Natural killer cell (primary cell): Measurements from ENCODE around the gene CRYBB3. TPM values are rescaled to one million over a fixed set of nuclear protein-coding genes. Genes with fewer than 3 reads are reported as not detected.

Source experiments
- ATAC-seq, 3 donors: fragments of 150-1000 bp in 2 of 3; fragments of 200-7000 bp in 1 of 3; cut with Tn5 transposase; 1 replicate in 1 of 3; 2 replicates in 2 of 3; pipeline ENCODE4 v1.10.0; 2021; ENCODE audit warnings: mild to moderate bottlenecking in 2 of 3, moderate library complexity in 2 of 3
- DNase-seq, 2 donors: peaks; one replicate each; pipeline versions ENCODE4 v3.0.0 to v3.0.0-alpha.2; 2013 to 2021; ENCODE audit warnings: mixed read lengths in 1 of 2
- H3K27ac ChIP-seq: one replicate; pipeline ENCODE4 v1.5.1; 2013; ENCODE audit warnings: mild to moderate bottlenecking, low read length
- H3K27me3 ChIP-seq: one replicate; pipeline ENCODE4 v1.6.1; 2013; ENCODE audit warnings: low read length; ENCODE audit not compliant: control insufficient read depth, insufficient read depth
- H3K36me3 ChIP-seq: one replicate; pipeline ENCODE4 v1.6.1; 2013; ENCODE audit warnings: low read length; ENCODE audit not compliant: control insufficient read depth, insufficient read depth
- H3K4me1 ChIP-seq: one replicate; pipeline ENCODE4 v1.6.1; 2013; ENCODE audit warnings: low read length; ENCODE audit not compliant: control insufficient read depth, insufficient read depth
- H3K4me3 ChIP-seq: one replicate; pipeline ENCODE4 v1.5.1; 2013; ENCODE audit warnings: low read length
- H3K9me3 ChIP-seq: one replicate; pipeline ENCODE4 v1.6.1; 2013; ENCODE audit warnings: low read length; ENCODE audit not compliant: control insufficient read depth, insufficient read depth
- H3K27ac Mint-ChIP-seq, 2 donors: one replicate each; pipeline ENCODE4 v1.8.0; 2022; ENCODE audit warnings: mild to moderate bottlenecking in 2 of 2, mixed read lengths in 2 of 2, moderate library complexity in 1 of 2
- H3K27me3 Mint-ChIP-seq, 2 donors: one replicate each; pipeline ENCODE4 v1.8.0; 2022; ENCODE audit warnings: low read depth in 2 of 2, mixed read lengths in 2 of 2
- H3K36me3 Mint-ChIP-seq: one replicate; pipeline ENCODE4 v1.8.0; 2022; ENCODE audit warnings: mixed read lengths
- H3K4me1 Mint-ChIP-seq, 2 donors: one replicate each; pipeline ENCODE4 v1.8.0; 2022; ENCODE audit warnings: mixed read lengths in 2 of 2
- H3K4me3 Mint-ChIP-seq: one replicate; pipeline ENCODE4 v1.8.0; 2022; ENCODE audit warnings: mild to moderate bottlenecking, moderate library complexity, mixed read lengths
- H3K9me3 Mint-ChIP-seq, 2 donors: one replicate each; pipeline ENCODE4 v1.8.0; 2022; ENCODE audit warnings: mixed read lengths in 2 of 2
- WGBS: methylation state at CpG from one replicate; pipeline ENCODE4 v1.1.7; 2013; ENCODE audit warnings: missing lambda C conversion rate; ENCODE audit not compliant: insufficient coverage; 5-methylcytosine and 5-hydroxymethylcytosine counted together
- intact Hi-C: fragments of 100-400 bp; cut with micrococcal nuclease; formaldehyde crosslinking; loops from one replicate; pipeline ENCODE4 v1.14.2; 2022
- total RNA-seq, 4 donors: library from RNA; stranded (reverse); fragments of 120-200 nt in 1 of 4; gene quantifications; one replicate each; pipeline versions ENCODE4 v1.2.3 to v1.2.4, GENCODE V29; 2013 to 2022
- TF ChIP-seq, protein P1 (sequence below): fragments of 200-600 bp; IDR thresholded peaks from one replicate; pipeline ENCODE4 v1.8.0; 2022; ENCODE audit warnings: antibody characterized with exemption

The CRYBB3 gene
- total RNA-seq, 3 donors from 2014 or later (not counting 1 experiment from before 2014, with no cell fraction given) = 0.68 TPM; not detected in 2

DNA sequence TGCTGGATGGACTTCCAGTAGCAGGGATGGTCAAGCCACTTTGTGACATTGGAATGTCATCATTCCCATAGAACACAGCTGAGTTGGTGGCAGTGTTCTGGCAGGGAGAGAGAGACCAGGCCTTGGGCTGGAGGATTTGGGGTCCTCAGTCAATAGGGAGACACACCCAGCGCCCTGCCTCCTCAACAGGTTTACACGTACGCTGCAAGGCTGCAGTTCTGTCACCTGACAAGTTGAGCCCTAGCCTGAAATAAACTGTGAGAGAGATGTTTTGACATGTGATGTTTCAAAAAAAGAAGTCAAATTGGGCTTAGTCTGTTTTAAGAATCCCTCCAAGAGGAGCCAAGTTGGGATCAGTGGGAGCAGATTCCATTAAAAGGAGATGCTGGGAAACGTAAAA, 42.9 kb upstream of the CRYBB3 start:
- ATAC-seq (no peak), DNase-seq (no peak)
- Mint-ChIP-seq H3K4me3 (no peak overlapping the region), H3K36me3 (no peaks in the 10 kb centered on the region), H3K27ac (no peak overlapping the region), H3K9me3 (no peaks in the 10 kb centered on the region), H3K27me3 (no peaks in the 10 kb centered on the region), H3K4me1 (no peaks in the 10 kb centered on the region)
- Histone ChIP-seq H3K9me3 (no peaks in the 10 kb centered on the region), H3K27ac (no peak overlapping the region), H3K27me3 (no peaks in the 10 kb centered on the region), H3K4me1 (peaks cover 4% of the 10 kb centered on the region), H3K4me3 (no peak overlapping the region), H3K36me3 (no peaks in the 10 kb centered on the region)
- 97% methylated on average over 3 of the region's 4 CpGs for WGBS
- TF ChIP-seq, protein P1, sequence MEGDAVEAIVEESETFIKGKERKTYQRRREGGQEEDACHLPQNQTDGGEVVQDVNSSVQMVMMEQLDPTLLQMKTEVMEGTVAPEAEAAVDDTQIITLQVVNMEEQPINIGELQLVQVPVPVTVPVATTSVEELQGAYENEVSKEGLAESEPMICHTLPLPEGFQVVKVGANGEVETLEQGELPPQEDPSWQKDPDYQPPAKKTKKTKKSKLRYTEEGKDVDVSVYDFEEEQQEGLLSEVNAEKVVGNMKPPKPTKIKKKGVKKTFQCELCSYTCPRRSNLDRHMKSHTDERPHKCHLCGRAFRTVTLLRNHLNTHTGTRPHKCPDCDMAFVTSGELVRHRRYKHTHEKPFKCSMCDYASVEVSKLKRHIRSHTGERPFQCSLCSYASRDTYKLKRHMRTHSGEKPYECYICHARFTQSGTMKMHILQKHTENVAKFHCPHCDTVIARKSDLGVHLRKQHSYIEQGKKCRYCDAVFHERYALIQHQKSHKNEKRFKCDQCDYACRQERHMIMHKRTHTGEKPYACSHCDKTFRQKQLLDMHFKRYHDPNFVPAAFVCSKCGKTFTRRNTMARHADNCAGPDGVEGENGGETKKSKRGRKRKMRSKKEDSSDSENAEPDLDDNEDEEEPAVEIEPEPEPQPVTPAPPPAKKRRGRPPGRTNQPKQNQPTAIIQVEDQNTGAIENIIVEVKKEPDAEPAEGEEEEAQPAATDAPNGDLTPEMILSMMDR = no peak
- intact Hi-C loops = no loop called here

DNA sequence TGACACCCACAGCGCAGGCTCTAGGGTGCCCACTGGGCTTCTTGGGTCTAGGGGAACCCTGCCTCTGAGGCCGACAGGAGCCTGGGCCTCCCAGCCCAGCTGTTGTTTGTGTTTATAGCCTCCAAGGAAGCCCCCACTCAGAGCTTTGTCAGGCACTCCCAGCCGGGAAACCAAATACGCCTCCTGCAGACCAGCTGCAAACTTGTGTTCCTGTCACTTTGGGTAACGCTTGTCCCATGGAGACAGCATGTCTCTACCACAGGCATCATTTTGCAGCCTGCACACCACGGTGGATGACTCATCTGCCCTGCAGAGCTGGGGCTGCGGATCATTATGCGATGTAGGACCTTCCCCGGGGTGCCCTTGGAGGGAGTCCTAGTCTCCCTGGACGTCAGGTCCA, 40.6 kb upstream of the CRYBB3 start:
- H3K36me3 Mint-ChIP-seq = no peaks in the 10 kb centered on the region
- no peak overlapping the region for H3K27ac Mint-ChIP-seq
- no peak overlapping the region for H3K4me3 Mint-ChIP-seq
- H3K36me3 ChIP-seq = no peaks in the 10 kb centered on the region
- TF ChIP-seq, protein P1 = no peak
- peaks cover 4% of the 10 kb centered on the region for H3K4me1 ChIP-seq
- intact Hi-C loops = no loop called here
- DNase-seq = no peak
- 70% methylated on average over 10 of the region's 10 CpGs for WGBS
- no peaks in the 10 kb centered on the region for H3K27me3 ChIP-seq
- H3K4me1 Mint-ChIP-seq = no peaks in the 10 kb centered on the region
- peak in 2 of 3 donors; percentile 20 to 68 for ATAC-seq
- no peaks in the 10 kb centered on the region for H3K9me3 ChIP-seq
- H3K9me3 Mint-ChIP-seq = no peaks in the 10 kb centered on the region
- H3K4me3 ChIP-seq = no peak overlapping the region
- H3K27ac ChIP-seq = no peak overlapping the region
- no peaks in the 10 kb centered on the region for H3K27me3 Mint-ChIP-seq

DNA sequence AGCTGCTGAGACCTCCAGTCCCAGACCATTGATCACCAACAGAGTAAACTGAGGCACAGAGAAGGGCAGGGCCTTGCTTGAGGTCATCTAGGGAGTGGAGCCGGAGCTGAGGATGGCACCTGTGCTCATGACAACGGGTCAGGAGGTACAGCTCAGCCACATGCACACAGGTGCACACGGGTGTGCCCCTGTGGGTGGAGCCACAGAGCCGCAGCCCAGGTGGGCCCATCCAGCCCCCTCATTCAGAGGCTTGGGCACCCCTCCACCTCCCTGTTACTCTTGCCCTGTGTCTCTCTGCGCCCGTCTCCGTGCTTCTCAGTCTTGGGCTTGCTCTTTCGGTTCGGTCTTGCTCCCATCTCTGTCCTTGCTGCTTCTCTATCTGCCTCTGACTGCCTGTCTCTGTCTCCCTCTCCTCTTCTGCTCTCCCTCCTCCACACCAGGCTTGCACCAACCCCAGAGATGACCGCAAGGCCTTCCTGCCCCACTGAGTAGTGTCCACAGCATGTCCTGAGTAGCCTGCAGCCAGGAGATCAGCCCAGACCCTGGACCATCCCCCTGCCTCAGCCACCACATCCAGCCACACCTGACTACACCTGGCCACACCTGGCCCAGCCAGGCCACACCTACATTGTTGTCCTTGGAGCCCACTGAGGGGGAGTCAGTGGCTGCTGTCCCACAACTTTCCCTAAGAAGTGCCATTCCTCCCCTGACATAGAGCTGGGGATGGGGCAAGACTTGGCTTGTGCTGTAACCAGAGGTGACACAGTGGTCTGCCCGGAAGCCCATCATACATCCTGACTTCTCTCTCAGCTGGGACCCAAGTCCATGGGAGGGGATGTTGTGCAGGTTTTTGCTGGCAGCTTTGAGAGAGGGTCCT, 39.3 kb upstream of the CRYBB3 start:
- Mint-ChIP-seq H3K4me3 (no peak overlapping the region), H3K36me3 (no peaks in the 10 kb centered on the region), H3K4me1 (peaks cover 0 to 6% of the 10 kb centered on the region in 2 donors), H3K27ac (no peak overlapping the region), H3K27me3 (no peaks in the 10 kb centered on the region), H3K9me3 (no peaks in the 10 kb centered on the region)
- DNase-seq (no peak), ATAC-seq (no peak)
- no peaks in the 10 kb centered on the region for H3K9me3 ChIP-seq
- WGBS = 93% methylated on average over 11 of the region's 11 CpGs
- no peak overlapping the region for H3K27ac ChIP-seq
- no peaks in the 10 kb centered on the region for H3K36me3 ChIP-seq
- H3K4me1 ChIP-seq = peaks cover 4% of the 10 kb centered on the region
- TF ChIP-seq, protein P1 = no peak
- intact Hi-C loops = no loop called here
- H3K27me3 ChIP-seq = no peaks in the 10 kb centered on the region
- no peak overlapping the region for H3K4me3 ChIP-seq
